Activated T-helper 1 cell treated with anti-CD3 and anti-CD28 coated beads, Interleukin-12 subunit alpha, Interleukin-12 subunit beta, Interleukin-2, Interleukin-4 antibody, amounts not matched to agents 30 ng/mL and 10 ng/mL and 1 ng/mL, durations not matched to agents 14 hours and 24 hours and 36 hours (primary cell): ENCODE results near the gene ZNF23. TPM values are rescaled to one million over a fixed set of nuclear protein-coding genes. Genes with fewer than 3 reads are reported as not detected.
A peak's percentile ranks its signal among the peaks of the same experiment; 100 is the strongest.
"Not testable (repeated sequence)": the region's sequence is repeated elsewhere in the genome, so short reads cannot be mapped to it uniquely, and the experiment has no call there.

Experiments used
- DNase-seq: peaks from one replicate; pipeline ENCODE4 v3.0.0; 2021; ENCODE audit warnings: low spot score
- H3K27ac Mint-ChIP-seq: one replicate; pipeline ENCODE4 v1.8.0; 2021; ENCODE audit warnings: mild to moderate bottlenecking, mixed read lengths
- H3K27me3 Mint-ChIP-seq: one replicate; pipeline ENCODE4 v1.8.0; 2022; ENCODE audit warnings: mild to moderate bottlenecking, moderate library complexity, mixed read lengths; ENCODE audit not compliant: insufficient read depth
- H3K36me3 Mint-ChIP-seq: one replicate; pipeline ENCODE4 v1.8.0; 2021; ENCODE audit warnings: low read depth, mixed read lengths
- H3K4me1 Mint-ChIP-seq: one replicate; pipeline ENCODE4 v1.8.0; 2021; ENCODE audit warnings: low read depth, mixed read lengths
- H3K4me3 Mint-ChIP-seq: one replicate; pipeline ENCODE4 v1.8.0; 2021; ENCODE audit warnings: mild to moderate bottlenecking, moderate library complexity, mixed read lengths
- H3K9me3 Mint-ChIP-seq: one replicate; pipeline ENCODE4 v1.8.0; 2021; ENCODE audit warnings: mixed read lengths
- intact Hi-C: fragments of 100-400 bp; cut with micrococcal nuclease; formaldehyde crosslinking; loops from one replicate; pipeline ENCODE4 v1.15.1; 2024
- total RNA-seq: library from RNA; stranded (reverse); gene quantifications from 2 replicates; pipeline ENCODE4 v1.2.3, GENCODE V29; 2022

The ZNF23 gene
- 4.9 and 6.4 TPM in 2 replicates for total RNA-seq

DNA sequence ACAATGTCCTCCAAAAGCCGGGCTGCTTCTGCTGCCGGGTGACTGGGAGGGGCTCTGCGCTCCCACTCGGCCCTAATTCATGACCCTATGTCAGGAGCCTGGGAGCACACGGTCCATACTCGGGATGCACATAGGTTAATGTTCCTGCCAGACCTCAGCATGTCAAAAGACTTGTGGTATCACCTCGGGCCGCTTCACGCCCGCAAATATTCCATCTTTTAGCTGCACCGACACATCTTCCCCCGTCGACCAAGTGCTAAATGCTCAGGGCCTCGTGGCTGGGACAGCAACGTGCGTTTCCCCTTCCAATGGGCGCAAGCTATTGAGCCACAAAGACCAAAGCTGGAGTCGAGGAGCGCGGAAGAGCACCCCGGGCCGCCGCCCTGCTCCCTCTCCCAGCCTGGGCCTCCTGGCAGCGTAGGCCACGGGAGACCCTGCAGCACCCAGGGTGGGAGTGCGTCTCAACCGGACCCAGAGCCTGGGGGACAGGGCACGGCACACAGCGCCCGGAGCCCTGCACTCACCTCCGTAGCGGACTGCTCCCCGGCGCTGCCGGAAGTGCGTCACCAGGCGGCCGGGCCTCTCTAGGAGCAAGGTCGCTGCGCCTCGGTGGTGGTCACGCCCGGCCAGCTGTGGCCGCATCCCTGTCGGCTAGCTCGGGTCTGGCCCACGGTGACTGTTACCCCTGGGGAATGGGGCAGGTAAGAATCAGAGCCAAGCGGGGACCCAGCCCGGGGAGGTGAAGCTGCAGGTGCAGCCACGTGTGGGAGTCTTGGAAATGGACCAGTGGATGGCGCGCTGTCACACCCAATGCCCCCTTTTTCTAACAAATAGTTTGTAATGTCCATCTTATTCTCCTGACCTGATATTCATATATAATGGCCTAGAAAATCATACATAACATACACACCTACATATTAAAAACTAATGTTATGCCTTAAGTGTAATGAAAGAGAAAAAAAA, at the start of gene ZNF23:
ZNF23 (minus strand) TSS at position 562 of the 963 bp plus-strand sequence. CDS start 5,451 bp downstream, outside the sequence.
- H3K4me1 Mint-ChIP-seq, result peaks cover 13% of the 10 kb centered on the region
- H3K9me3 Mint-ChIP-seq, result no peaks in the 10 kb centered on the region
- peak within 1 kb of the TSS; percentile 86 for H3K4me3 Mint-ChIP-seq
- DNase-seq, result peak; percentile 71
- intact Hi-C loops, result loop anchor here (1.0 to 10.0 kb wide), 7 partner anchors 22 to 1203 kb away; partner anchors contain the start of genes AP1G1, CMTR2, PHLPP2 and VAC14
- peak within 1 kb of the TSS; percentile 86 for H3K27ac Mint-ChIP-seq
- H3K27me3 Mint-ChIP-seq, result peaks cover 1% of the 10 kb centered on the region
- H3K36me3 Mint-ChIP-seq, result peaks cover 1% of the 10 kb centered on the region

DNA sequence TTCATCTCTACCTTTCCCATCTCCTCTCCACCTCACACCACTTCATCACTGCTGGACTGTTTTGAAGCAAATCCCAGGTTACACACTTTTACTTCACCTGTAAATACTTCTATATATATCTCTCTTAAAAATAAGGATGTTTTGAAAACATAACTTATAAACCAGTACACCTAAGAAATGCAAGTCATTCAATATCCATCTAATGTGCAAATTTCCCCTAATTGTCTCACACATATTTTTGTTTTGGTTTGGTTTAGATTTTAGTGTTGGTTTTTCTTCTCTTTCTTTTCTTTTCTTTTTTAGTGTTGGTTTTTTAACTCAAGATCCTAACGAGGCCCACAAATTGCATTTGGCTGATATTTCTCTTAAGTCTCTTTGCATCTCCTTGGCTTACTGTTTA, 45.0 kb upstream of the ZNF23 start:
- Mint-ChIP-seq H3K4me3 (no peak overlapping the region), H3K27me3 (peaks cover 5% of the 10 kb centered on the region), H3K9me3 (no peaks in the 10 kb centered on the region), H3K4me1 (no peaks in the 10 kb centered on the region), H3K36me3 (no peaks in the 10 kb centered on the region), H3K27ac (no peak overlapping the region)
- no peak for DNase-seq
- intact Hi-C loops, result no loop called here

DNA sequence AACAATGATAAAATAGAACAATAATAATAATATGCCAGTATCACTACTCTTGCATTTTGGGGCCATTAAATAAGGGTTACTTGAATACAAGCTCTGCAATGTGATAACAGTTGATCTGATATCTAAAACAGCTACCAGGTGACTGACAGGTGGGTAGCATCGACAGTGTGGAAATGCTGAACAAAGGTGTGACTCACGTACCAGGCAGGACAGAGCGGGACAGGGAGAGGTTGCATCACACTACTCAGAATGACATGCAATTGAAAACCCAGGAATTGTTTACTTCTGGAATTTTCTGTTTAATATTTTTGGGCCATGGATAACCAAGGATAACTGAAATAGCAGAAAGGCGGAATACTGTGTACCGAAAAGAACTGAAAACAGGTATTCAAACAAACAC, 42.9 kb upstream of the ZNF23 start:
- Mint-ChIP-seq H3K27ac (no peak overlapping the region), H3K4me1 (no peaks in the 10 kb centered on the region), H3K4me3 (no peak overlapping the region), H3K9me3 (no peaks in the 10 kb centered on the region), H3K27me3 (peaks cover 5% of the 10 kb centered on the region), H3K36me3 (no peaks in the 10 kb centered on the region)
- intact Hi-C loops, result no loop called here
- DNase-seq, result no peak

DNA sequence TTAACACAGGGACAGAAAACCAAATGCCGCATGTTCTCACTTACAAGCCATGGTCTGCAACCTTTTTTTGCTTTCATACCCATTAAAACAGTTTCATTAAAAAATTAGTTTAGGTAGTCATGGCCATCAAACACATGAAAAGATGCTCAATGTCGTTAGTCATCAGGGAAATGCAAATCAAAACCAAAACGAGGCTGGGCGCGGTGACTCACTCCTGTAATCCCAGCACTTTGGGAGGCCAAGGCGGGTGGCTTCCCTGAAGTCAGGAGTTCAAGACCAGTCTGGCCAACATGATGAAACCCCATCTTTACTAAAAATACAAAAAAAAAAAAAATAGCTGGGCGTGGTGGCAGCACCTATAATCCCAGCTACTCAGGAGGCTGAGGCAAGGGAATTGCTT, 42.0 kb upstream of the ZNF23 start:
- H3K9me3 Mint-ChIP-seq, H3K4me3 Mint-ChIP-seq, H3K36me3 Mint-ChIP-seq, DNase-seq, H3K27ac Mint-ChIP-seq, H3K27me3 Mint-ChIP-seq, H3K4me1 Mint-ChIP-seq, intact Hi-C loops: not testable (repeated sequence)

DNA sequence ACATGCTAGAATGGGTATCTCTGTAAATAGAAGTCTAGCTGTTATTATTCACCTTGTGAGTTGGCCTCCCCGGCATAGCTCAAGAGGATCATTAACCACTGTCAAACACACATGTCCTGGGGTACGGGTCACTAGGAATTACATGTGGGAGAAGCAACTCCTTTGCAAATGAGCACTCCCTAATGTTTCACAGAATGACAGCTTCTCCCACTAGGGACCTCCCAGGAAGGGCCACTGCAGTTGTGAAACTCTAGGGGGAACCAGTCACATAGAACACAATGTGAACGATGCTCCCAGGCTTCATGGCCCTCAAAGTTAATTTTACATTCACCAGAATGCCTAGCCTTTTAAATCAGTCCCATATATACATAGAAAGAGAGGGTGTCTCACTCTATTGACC, 39.5 kb upstream of the ZNF23 start:
- Mint-ChIP-seq H3K9me3 (no peaks in the 10 kb centered on the region), H3K4me1 (no peaks in the 10 kb centered on the region), H3K36me3 (no peaks in the 10 kb centered on the region), H3K4me3 (no peak overlapping the region), H3K27me3 (peaks cover 2% of the 10 kb centered on the region), H3K27ac (no peak overlapping the region)
- DNase-seq, result no peak
- intact Hi-C loops, result no loop called here

DNA sequence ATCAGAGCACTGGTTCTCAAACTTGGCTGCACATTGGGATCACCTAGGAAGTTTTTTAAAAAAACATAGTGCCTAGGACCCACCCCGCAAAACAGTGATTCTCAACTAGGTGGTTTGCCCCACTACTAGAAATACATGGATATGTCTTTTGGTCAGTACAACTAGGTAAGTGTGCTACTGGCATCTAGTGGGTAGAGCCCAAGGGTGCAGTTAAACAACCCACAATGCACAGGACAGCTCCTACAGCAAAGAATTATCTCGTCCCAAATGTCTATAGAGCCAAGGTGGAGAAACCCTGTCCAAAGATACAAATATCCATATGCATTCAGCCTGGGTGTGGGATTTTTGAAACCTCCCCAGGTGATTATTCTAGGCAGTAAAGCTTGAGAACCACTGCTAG, 38.9 kb upstream of the ZNF23 start:
- intact Hi-C loops, result no loop called here
- H3K9me3 Mint-ChIP-seq, result no peaks in the 10 kb centered on the region
- H3K27ac Mint-ChIP-seq, result no peak overlapping the region
- no peak for DNase-seq
- no peaks in the 10 kb centered on the region for H3K36me3 Mint-ChIP-seq
- peaks cover 2% of the 10 kb centered on the region for H3K27me3 Mint-ChIP-seq
- H3K4me3 Mint-ChIP-seq, result no peak overlapping the region
- H3K4me1 Mint-ChIP-seq, result no peaks in the 10 kb centered on the region

DNA sequence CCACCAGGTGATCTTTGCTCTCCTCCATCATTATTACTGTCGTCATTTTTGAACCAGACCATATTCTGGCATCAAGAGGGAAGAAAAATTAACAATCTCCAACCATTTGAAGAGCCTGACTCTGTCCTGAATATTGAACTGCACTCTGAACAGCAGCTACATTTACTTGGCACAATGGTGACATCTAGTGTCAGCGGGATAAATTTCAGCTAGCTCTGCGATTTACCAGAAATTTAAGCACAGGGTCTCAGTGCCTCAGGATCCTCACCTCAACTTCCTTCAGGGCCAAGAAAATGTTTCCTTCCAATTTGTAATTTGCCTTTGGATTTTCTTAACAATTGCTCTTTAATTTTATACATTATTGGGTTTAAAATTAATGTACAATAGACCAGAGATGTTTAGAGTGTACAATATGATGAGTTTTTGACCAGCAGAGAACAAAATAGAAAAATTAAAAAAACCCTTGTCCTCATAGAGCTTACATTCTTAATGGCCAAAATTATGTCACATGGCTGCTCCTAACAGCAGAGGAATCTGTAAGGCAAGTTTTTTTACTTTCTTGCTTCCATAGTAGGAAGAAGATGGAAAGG, 37.8 kb upstream of the ZNF23 start:
- Mint-ChIP-seq H3K36me3 (no peaks in the 10 kb centered on the region), H3K4me3 (no peak overlapping the region), H3K27ac (no peak overlapping the region), H3K4me1 (no peaks in the 10 kb centered on the region), H3K27me3 (peaks cover 2% of the 10 kb centered on the region), H3K9me3 (no peaks in the 10 kb centered on the region)
- intact Hi-C loops, result loop anchor here (1.0 kb wide), 2 partner anchors 88 to 142 kb away; partner anchors contain the start of gene CALB2
- no peak for DNase-seq

DNA sequence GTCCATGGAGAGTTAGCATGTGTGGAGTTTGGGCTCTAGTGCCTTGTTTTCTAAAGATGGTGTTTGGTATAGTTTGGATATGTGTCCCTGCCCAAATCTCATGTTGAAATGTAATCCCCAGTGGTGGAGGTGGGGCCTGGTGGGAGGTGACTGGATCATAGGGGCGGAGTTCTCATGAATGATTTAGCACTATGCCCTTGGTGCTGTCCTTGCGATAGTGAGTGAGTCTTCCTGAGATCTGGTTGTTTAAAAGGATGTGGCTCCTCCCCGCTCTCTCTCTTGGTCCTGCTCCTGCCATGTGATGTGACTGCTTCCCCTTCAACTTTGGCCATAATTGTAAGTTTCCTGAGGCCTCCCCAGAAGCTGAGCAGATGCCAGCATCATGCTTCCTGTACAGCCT, 36.0 kb upstream of the ZNF23 start:
- no peak for DNase-seq
- no peaks in the 10 kb centered on the region for H3K4me1 Mint-ChIP-seq
- intact Hi-C loops, result no loop called here
- no peak overlapping the region for H3K4me3 Mint-ChIP-seq
- no peak overlapping the region for H3K27ac Mint-ChIP-seq
- peaks cover 2% of the 10 kb centered on the region for H3K27me3 Mint-ChIP-seq
- H3K36me3 Mint-ChIP-seq, result no peaks in the 10 kb centered on the region
- H3K9me3 Mint-ChIP-seq, result no peaks in the 10 kb centered on the region

DNA sequence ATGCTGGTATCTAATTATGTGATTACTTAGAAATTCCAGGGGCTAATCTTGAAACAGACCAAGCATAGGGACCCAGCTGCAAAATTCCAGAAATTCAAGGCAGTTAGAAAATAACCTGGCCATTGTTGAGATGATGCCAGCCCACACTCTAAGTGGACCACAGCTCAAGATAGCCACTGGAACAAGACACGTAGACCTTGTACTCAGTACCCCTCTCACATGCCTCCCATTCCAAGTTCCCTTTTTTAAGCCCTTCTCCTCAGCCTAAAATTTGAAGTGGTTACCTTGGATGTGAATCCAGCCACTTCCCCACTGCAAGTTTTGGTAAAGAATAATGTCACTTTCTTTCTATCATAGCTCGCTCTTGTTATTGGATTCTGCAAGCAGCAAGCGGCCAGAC, 31.2 kb upstream of the ZNF23 start:
- Mint-ChIP-seq H3K27me3 (peaks cover 2% of the 10 kb centered on the region), H3K27ac (no peak overlapping the region), H3K36me3 (no peaks in the 10 kb centered on the region), H3K9me3 (no peaks in the 10 kb centered on the region), H3K4me3 (no peak overlapping the region), H3K4me1 (no peaks in the 10 kb centered on the region)
- intact Hi-C loops, result no loop called here
- no peak for DNase-seq

DNA sequence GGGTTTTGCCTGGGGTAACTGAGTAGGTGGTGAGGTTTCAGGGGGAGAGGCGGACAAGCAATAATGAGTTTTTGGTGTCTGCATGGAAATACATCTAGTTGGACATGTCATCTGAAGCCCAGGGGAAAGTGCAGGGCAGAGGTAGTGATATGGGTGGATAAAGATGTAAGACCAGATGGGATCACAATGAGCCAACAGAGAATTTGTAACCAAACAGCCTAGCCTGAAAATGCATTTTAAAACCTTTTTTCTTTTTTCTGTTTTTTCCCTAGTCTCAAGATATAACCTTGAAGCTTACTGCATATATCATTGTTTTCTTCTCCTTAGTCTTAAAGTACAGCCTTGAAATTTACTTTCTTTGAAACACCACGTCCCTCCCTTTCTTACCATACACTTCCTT, 30.7 kb upstream of the ZNF23 start:
- Mint-ChIP-seq H3K9me3 (no peaks in the 10 kb centered on the region), H3K4me3 (no peak overlapping the region), H3K27ac (no peak overlapping the region), H3K36me3 (no peaks in the 10 kb centered on the region), H3K4me1 (no peaks in the 10 kb centered on the region), H3K27me3 (peaks cover 2% of the 10 kb centered on the region)
- intact Hi-C loops, result no loop called here
- DNase-seq, result no peak

DNA sequence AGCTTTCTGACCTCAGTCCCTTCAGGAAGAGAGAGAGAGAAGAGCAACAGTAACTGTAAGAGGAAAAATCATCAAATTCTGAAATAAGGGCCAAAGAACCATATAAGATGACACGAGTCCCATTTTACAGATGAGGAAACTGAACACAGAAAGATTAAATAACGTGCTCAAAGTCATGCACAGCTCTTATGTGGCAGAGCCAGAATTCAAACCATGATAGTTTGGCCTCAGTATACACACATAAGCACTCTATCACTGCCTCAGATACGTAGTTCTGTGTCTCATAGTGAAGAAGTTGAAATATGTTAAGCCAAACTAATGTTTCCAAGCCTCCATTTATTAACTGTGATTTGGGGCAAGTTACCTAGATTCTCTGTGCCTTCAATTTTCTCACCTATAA, 29.0 kb upstream of the ZNF23 start:
- no peak for DNase-seq
- intact Hi-C loops, result no loop called here
- no peak overlapping the region for H3K27ac Mint-ChIP-seq
- no peaks in the 10 kb centered on the region for H3K9me3 Mint-ChIP-seq
- H3K4me1 Mint-ChIP-seq, result no peaks in the 10 kb centered on the region
- no peak overlapping the region for H3K4me3 Mint-ChIP-seq
- peaks cover 2% of the 10 kb centered on the region for H3K27me3 Mint-ChIP-seq
- H3K36me3 Mint-ChIP-seq, result no peaks in the 10 kb centered on the region

DNA sequence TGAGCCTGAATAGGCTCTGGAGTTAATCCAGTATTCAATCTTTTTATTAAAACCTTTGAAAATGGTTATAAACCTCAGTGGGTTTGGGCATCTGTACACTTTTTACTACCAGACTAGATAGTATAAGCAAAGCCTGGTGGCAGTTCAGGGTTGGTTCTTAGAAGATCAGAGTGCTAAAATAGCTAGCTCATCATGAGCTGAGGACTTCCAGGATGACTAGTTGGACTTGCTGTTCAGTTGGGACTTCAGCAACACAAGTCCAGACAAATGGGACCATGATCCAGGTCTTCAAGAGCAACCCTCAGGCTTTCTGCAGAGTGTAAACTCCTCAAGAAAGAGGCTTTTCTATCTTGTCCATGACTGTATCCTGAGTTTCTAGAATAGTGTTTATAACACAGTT, 28.3 kb upstream of the ZNF23 start:
- intact Hi-C loops, result no loop called here

DNA sequence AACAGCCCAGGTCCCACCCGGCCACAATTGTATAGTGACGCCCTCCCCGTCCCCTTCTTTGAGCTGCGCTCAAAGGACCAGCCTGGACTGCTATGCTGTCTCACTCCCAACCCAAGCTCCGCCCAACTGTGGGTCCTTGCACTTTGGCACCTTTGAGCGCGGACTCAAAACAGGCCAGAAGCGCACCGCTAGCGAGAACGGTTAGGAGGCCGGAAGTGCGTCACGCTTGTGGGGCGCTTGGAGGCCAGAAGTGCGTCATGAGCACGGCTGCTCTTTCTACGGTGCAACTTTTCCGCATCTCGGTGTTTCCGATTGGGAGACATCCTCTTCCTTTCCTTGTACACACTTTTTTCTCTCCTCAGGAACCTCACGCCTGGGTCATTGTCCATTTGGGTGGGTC, 27.1 kb upstream of the ZNF23 start, which contains the start of gene ZNF19:
ZNF19 (minus strand) TSS at position 203 of the 400 bp plus-strand sequence. CDS start 7,210 bp downstream, outside the sequence.
- Mint-ChIP-seq H3K4me1 (peaks cover 8% of the 10 kb centered on the region), H3K9me3 (no peaks in the 10 kb centered on the region), H3K27me3 (peaks cover 2% of the 10 kb centered on the region), H3K27ac (no peak within 1 kb of the TSS), H3K36me3 (no peaks in the 10 kb centered on the region), H3K4me3 (no peak within 1 kb of the TSS)
- DNase-seq, result no peak
- intact Hi-C loops, result no loop called here

More for the DNA sequence above, 28.3 kb upstream of the ZNF23 start:
- H3K4me3 Mint-ChIP-seq, result no peak overlapping the region
- H3K27ac Mint-ChIP-seq, result no peak overlapping the region
- peaks cover 2% of the 10 kb centered on the region for H3K27me3 Mint-ChIP-seq
- H3K9me3 Mint-ChIP-seq, result no peaks in the 10 kb centered on the region
- no peak for DNase-seq
- H3K36me3 Mint-ChIP-seq, result no peaks in the 10 kb centered on the region
- H3K4me1 Mint-ChIP-seq, result no peaks in the 10 kb centered on the region
